Panc1 (cell line): ENCODE measurements around the gene TREM1. TPM values are rescaled to one million over a fixed set of nuclear protein-coding genes. Genes with fewer than 3 reads are reported as not detected.

Source experiments
- ATAC-seq: fragments of 200-7000 bp; cut with Tn5 transposase; 2 replicates; pipeline ENCODE4 v1.9.1; 2020; ENCODE audit warnings: mild to moderate bottlenecking, moderate library complexity
- BruUV-seq: library from RNA; stranded (reverse); fragments of 400-500 nt; replicated peaks from 2 replicates; lab custom pipeline; 2021; lab: Mats Ljungman, UMichigan
- CTCF ChIA-PET: fragments of 300-600 bp; sonication (Branson Sonifier 250); formaldehyde crosslinking; loops from one replicate; lab custom pipeline; 2022; ENCODE audit warnings: antibody characterized with exemption; lab: Charles Lee
- POLR2A ChIA-PET: fragments of 300-600 bp; sonication (Branson Sonifier 250); formaldehyde crosslinking; loops from one replicate; lab custom pipeline; 2022; ENCODE audit warnings: antibody characterized with exemption; lab: Charles Lee
- DNase-seq: peaks from one replicate; pipeline ENCODE4 v3.0.0-alpha.2; 2010; ENCODE audit warnings: low read depth, low spot score
- H3K27ac ChIP-seq: 2 replicates; pipeline ENCODE4 v1.5.1; 2011; ENCODE audit warnings: mild to moderate bottlenecking, low read length, inconsistent platforms
- H3K27me3 ChIP-seq: fragments of 200-500 bp; sonication (Bioruptor generic); 2 replicates; pipeline ENCODE4 v1.6.0; 2014; ENCODE audit warnings: low read length, inconsistent platforms; ENCODE audit not compliant: control insufficient read depth, insufficient read depth
- H3K36me3 ChIP-seq: fragments of 200-500 bp; sonication (Bioruptor generic); 2 replicates; pipeline ENCODE4 v1.5.1; 2014; ENCODE audit warnings: inconsistent platforms, mild to moderate bottlenecking, low read length, moderate library complexity; ENCODE audit not compliant: control insufficient read depth, insufficient read depth
- H3K4me1 ChIP-seq: 2 replicates; pipeline ENCODE4 v1.5.1; 2011; ENCODE audit warnings: inconsistent platforms, mild to moderate bottlenecking, low read length, moderate library complexity; ENCODE audit not compliant: control insufficient read depth, insufficient read depth
- H3K4me3 ChIP-seq, 2 experiments: 2 replicates each; pipeline ENCODE4 v1.5.1; 2011 to 2012; ENCODE audit warnings: low read depth in 2 of 2, low read length in 2 of 2, mild to moderate bottlenecking in 2 of 2, inconsistent platforms in 1 of 2, moderate library complexity in 1 of 2
- H3K9me3 ChIP-seq: fragments of 200-500 bp; sonication (Bioruptor generic); 2 replicates; pipeline ENCODE4 v1.5.1; 2014; ENCODE audit warnings: low read depth, mild to moderate bottlenecking, inconsistent platforms, low read length, moderate library complexity; ENCODE audit not compliant: control insufficient read depth, insufficient read depth
- CTCF ChIP-seq: fragments of 450-650 bp; IDR thresholded peaks from 2 replicates; pipeline ENCODE4 v1.5.1; 2017; ENCODE audit warnings: mild to moderate bottlenecking
- POLR2AphosphoS5 ChIP-seq: IDR thresholded peaks from 2 replicates; pipeline ENCODE4 v1.6.1; 2012; ENCODE audit warnings: mild to moderate bottlenecking, low read depth, low read length, moderate library complexity
- REST ChIP-seq, 2 experiments: IDR thresholded peaks; 2 replicates each; pipeline ENCODE4 v1.6.1; 2011 to 2012; ENCODE audit warnings: low read depth in 2 of 2, control low read depth in 1 of 2, low read length in 1 of 2, mild to moderate bottlenecking in 1 of 2, moderate library complexity in 1 of 2; ENCODE audit not compliant: insufficient read depth in 1 of 2
- SIN3A ChIP-seq: IDR thresholded peaks from 2 replicates; pipeline ENCODE4 v1.6.1; 2012; ENCODE audit warnings: low read depth, mild to moderate bottlenecking, low read length, moderate library complexity, borderline replicate concordance; ENCODE audit not compliant: insufficient read depth
- TCF7L2 ChIP-seq: IDR thresholded peaks from 2 replicates; pipeline ENCODE4 v1.6.1; 2011; ENCODE audit warnings: mild to moderate bottlenecking, low read depth, low read length, inconsistent platforms
- in situ Hi-C: cut with HindIII; loops from 2 replicates; pipeline ENCODE4 v1.10.0; 2016; ENCODE audit warnings: low sequenced_read_pairs, low pct_unique_long_range_greater_than_20kb
- intact Hi-C: fragments of 100-400 bp; cut with micrococcal nuclease; formaldehyde crosslinking; loops from one replicate; pipeline ENCODE4 v1.10.0; 2022; ENCODE audit not compliant: unreplicated experiment
- total RNA-seq: library from RNA; stranded (reverse); gene quantifications from one replicate; pipeline ENCODE4 v1.2.1, GENCODE V29; 2021; ENCODE audit not compliant: unreplicated experiment

TREM1 gene
- total RNA-seq, 1 experiment from 2014 or later: not detected

DNA sequence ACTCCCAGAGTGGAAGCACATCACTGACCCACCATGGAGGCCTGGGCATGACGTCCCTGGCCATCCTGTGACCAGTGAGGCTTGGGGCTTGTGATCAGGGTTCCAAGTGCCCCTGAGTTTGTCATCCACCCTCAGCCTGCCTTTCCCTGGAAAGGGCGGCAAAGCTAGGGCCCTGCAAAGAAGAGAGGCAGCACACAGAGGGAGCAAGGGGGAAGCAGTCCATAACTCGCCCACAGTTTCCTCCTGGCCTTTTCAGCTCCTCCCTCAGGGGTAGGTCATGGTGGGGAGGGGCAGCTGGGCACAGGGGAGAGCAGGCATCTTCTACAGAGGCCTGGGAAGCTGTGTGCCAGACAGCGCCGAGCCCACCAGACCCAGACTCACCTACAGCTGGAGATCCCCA lies 48.8 kb upstream of the TREM1 start, which contains the start of gene NCR2:
Gene NCR2, plus strand, starts transcription at position 313 of the 400 bp plus-strand sequence. CDS start 269 bp downstream, outside the sequence.
- POLR2A ChIA-PET: no interaction called here
- ATAC-seq (no peak), DNase-seq (no peak)
- no peak within 1 kb of the TSS for H3K4me3 ChIP-seq
- CTCF ChIA-PET: no interaction called here
- no TSS peak for BruUV-seq
- H3K36me3 ChIP-seq: no peaks in the 10 kb centered on the region
- in situ Hi-C loops (no loop called here), intact Hi-C loops (no loop called here)
- H3K4me1 ChIP-seq: no peaks in the 10 kb centered on the region
- no peaks in the 10 kb centered on the region for H3K9me3 ChIP-seq
- TF ChIP-seq TCF7L2 (no peak), CTCF (no peak), POLR2AphosphoS5 (no peak), SIN3A (no peak), REST (IDR thresholded peaks at IDR 0.05; ENCODE audit: insufficient read depth in 1 of 2, low read depth in 2 of 2, low read length in 1 of 2) (no peak)
- no peak within 1 kb of the TSS for H3K27ac ChIP-seq
- H3K27me3 ChIP-seq: peaks cover 24% of the 10 kb centered on the region

DNA sequence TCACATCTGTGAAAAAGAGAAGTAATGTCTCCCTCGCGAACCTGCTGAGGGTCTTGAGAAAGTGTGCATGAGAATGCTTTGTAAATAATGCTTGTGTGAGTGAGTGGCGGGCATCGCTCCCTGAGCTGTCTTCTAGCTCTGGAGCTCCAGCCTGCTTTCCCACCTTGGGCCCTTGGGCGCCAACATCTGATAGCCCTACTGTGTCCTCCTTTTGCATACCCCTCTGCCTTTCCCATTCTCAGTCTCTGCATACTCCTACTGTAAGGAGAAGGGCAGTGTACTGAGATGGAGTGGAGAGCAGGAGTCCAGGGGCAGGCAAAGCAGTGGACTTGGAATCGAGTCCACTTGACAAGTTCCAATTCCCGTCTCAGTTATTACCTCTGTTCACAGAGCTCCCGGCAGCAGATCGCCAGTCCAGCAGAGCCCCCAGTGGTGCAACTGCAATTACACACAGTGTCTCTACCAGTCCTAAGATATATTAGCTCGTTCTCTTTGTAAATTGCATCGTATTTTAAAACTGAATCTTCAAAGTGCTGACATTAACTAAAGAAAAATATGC lies 48.1 kb upstream of the TREM1 start:
- Histone ChIP-seq H3K4me1 (no peaks in the 10 kb centered on the region), H3K36me3 (no peaks in the 10 kb centered on the region), H3K27ac (no peak overlapping the region), H3K27me3 (peaks cover 24% of the 10 kb centered on the region), H3K9me3 (no peaks in the 10 kb centered on the region), H3K4me3 (no peak overlapping the region)
- ChIA-PET CTCF (no interaction called here), POLR2A (no interaction called here)
- in situ Hi-C loops: no loop called here
- TF ChIP-seq POLR2AphosphoS5: no peak
- TF ChIP-seq SIN3A: no peak
- no peak for TF ChIP-seq REST (IDR thresholded peaks at IDR 0.05; ENCODE audit: insufficient read depth in 1 of 2, low read depth in 2 of 2, low read length in 1 of 2)
- no peak for TF ChIP-seq CTCF
- no peak for TF ChIP-seq TCF7L2
- DNase-seq (no peak), ATAC-seq (peak; percentile 66)
- no TSS peak for BruUV-seq
- intact Hi-C loops: no loop called here
